ENCODE data around the gene NDUFA11. TPM values are rescaled to one million over a fixed set of nuclear protein-coding genes. Genes with fewer than 3 reads are reported as not detected.
A peak's percentile ranks its signal among the peaks of the same experiment; 100 is the strongest.

NDUFA11 gene
- total RNA-seq, 3 donors from 2014 or later, result 186 to 278 (median 186) TPM

DNA sequence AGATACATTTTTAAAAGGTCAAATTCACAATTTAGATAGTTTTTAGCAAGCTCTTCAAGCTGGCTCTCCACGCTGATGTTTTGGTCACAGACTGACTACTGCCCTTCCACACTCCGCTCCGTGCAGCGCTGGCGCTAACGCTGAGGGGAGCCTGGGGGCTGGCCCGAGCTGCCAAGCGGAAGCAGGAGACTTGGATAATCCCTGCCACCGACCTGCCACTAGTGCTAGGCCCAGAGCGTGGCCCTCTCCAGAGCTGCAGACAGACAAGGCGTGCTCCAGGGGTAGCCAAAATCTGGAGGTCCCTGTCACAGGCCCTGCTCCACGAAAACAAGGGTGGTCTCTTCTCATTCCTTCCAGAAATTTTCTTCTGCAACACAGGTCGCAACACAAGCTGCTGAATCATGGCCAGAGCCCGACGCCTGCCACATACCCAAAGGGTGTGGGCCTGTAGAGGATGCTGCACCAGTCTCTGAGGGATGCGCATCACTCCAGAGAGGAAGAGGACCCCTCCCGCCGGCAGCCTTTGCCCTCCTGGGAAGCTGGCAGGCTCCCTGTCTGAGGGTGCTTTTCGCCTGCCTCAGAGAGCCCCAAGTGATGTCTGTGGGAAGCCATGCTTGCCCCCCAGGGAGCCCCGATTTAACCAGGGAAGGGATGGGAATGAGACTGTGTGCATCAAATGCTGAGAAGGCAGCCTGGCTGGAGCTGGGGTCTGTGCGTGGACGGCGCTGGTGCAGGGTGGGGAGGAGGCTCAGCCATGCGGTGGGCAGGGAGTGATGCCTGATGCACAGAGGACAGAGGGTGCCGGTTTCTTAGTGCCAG, 32.1 kb upstream of the NDUFA11 start:
- no peaks in the 10 kb centered on the region for H3K27me3 ChIP-seq
- H3K9me3 ChIP-seq, result no peaks in the 10 kb centered on the region
- no peaks in the 10 kb centered on the region for H3K4me1 ChIP-seq
- TF ChIP-seq POLR2A (IDR thresholded peaks at IDR 0.05) (no peak), POLR2AphosphoS5 (IDR thresholded peaks at IDR 0.05) (no peak), CTCF (IDR thresholded peaks at IDR 0.05) (no peak)
- H3K4me3 ChIP-seq, result peak overlapping the region in 1 of 3 donors; percentile 35
- intact Hi-C loops (cut with DNase I; ENCODE audit: low total_unique reads), result no loop called here
- H3K36me3 ChIP-seq, result no peaks in the 10 kb centered on the region
- DNase-seq (ENCODE audit: low spot score in 2 of 2), result no peak
- H3K27ac ChIP-seq, result peak overlapping the region; percentile 71 to 81

GRCh38 chr19:5934774-5935472, 31.3 kb upstream of the NDUFA11 start:
- no peaks in the 10 kb centered on the region for H3K36me3 ChIP-seq

GRCh38 chr19:5934069-5934401, 30.4 kb upstream of the NDUFA11 start:
- H3K27me3 ChIP-seq, result no peaks in the 10 kb centered on the region
- TF ChIP-seq POLR2AphosphoS5 (IDR thresholded peaks at IDR 0.05), result no peak
- TF ChIP-seq POLR2A (IDR thresholded peaks at IDR 0.05), result no peak
- TF ChIP-seq CTCF (IDR thresholded peaks at IDR 0.05), result no peak
- H3K36me3 ChIP-seq, result peaks cover 6% of the 10 kb centered on the region
- H3K27ac ChIP-seq, result peak overlapping the region; percentile 71 to 81
- no peak overlapping the region for H3K4me3 ChIP-seq
- H3K9me3 ChIP-seq, result no peaks in the 10 kb centered on the region
- intact Hi-C loops (cut with DNase I; ENCODE audit: low total_unique reads), result no loop called here
- no peak for DNase-seq (ENCODE audit: low spot score in 2 of 2)
- H3K4me1 ChIP-seq, result no peaks in the 10 kb centered on the region

More at GRCh38 chr19:5934774-5935472, 31.3 kb upstream of the NDUFA11 start:
- intact Hi-C loops (cut with DNase I; ENCODE audit: low total_unique reads), result no loop called here
- DNase-seq (ENCODE audit: low spot score in 2 of 2), result no peak
- TF ChIP-seq POLR2AphosphoS5 (IDR thresholded peaks at IDR 0.05) (no peak), CTCF (IDR thresholded peaks at IDR 0.05) (no peak), POLR2A (IDR thresholded peaks at IDR 0.05) (no peak)
- H3K9me3 ChIP-seq, result no peaks in the 10 kb centered on the region
- no peaks in the 10 kb centered on the region for H3K4me1 ChIP-seq
- peak overlapping the region; percentile 71 to 81 for H3K27ac ChIP-seq
- peak overlapping the region in 1 of 3 donors; percentile 35 for H3K4me3 ChIP-seq
- no peaks in the 10 kb centered on the region for H3K27me3 ChIP-seq

DNA sequence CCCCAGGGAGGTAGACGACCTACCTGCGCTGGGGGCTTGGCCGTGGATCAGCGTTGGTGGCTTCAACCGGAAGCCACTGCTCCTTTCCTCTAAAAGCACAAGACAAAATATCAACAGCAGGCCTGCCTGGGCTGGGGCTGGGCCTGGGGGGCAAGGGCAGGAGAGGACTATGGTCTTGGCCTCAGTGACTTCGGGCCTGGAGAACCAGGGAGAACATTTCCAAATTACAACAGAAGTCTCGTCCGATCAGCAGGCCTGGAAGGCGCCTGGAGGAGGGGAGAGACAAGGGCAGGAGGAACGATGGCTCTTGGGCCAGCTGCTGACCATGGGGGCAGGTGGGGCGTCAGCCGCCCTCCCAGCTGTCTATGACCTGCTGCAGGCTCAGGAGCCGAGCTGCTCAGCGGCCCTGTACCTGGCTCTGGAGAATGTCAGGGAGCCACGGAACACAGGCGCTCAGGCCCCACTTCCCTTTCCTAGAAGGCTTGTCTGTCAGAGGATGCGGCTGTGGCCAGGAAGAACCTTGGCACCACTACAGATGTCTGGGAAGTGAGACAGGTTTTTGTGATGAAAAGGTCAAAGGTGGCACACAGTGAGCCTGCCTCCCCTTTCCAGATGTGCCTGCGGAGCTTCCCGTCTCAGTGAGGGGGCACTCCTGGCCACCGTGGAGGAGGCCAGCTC, 29.9 kb upstream of the NDUFA11 start:
- Histone ChIP-seq H3K4me1 (no peaks in the 10 kb centered on the region), H3K9me3 (no peaks in the 10 kb centered on the region), H3K27me3 (no peaks in the 10 kb centered on the region), H3K4me3 (no peak overlapping the region), H3K27ac (peak overlapping the region; percentile 71 to 81), H3K36me3 (peaks cover 11% of the 10 kb centered on the region)
- intact Hi-C loops (cut with DNase I; ENCODE audit: low total_unique reads), result no loop called here
- no peak for DNase-seq (ENCODE audit: low spot score in 2 of 2)
- no peak for TF ChIP-seq CTCF (IDR thresholded peaks at IDR 0.05)
- TF ChIP-seq POLR2A (IDR thresholded peaks at IDR 0.05), result no peak
- no peak for TF ChIP-seq POLR2AphosphoS5 (IDR thresholded peaks at IDR 0.05)

Data from breast epithelium (tissue), 4 donors.